GM18867 (cell line): Measurements from ENCODE around the gene ERVV-1.
"Not testable (repeated sequence)": the region's sequence is repeated elsewhere in the genome, so short reads cannot be mapped to it uniquely, and the experiment has no call there.

Source experiments
- ATAC-seq: cut with Tn5 transposase; IDR thresholded peaks from one replicate; pipeline ENCODE4 v1.9.1; 2021; ENCODE audit warnings: mild to moderate bottlenecking, moderate library complexity; ENCODE audit not compliant: unreplicated experiment

ERVV-1 gene

GRCh38 chr19:53015730-53016129 lies 2.0 kb downstream of the ERVV-1 start:
- ATAC-seq, result no peak

- no peak for ATAC-seq
Measured at GRCh38 chr19:53019684-53020083, 6.0 kb downstream of the ERVV-1 start.

GRCh38 chr19:53028306-53028705 lies 14.6 kb downstream of the ERVV-1 start:
- ATAC-seq, result not testable (repeated sequence)

GRCh38 chr19:53034054-53034453 lies 20.3 kb downstream of the ERVV-1 start:
- no peak for ATAC-seq

GRCh38 chr19:53034948-53035675 lies 21.4 kb downstream of the ERVV-1 start:
- no peak for ATAC-seq

GRCh38 chr19:53037101-53038097 lies 23.7 kb downstream of the ERVV-1 start:
- ATAC-seq, result no peak

GRCh38 chr19:53041366-53041765 lies 27.6 kb downstream of the ERVV-1 start:
- no peak for ATAC-seq

- no peak for ATAC-seq
Measured at GRCh38 chr19:53045536-53045935, 31.8 kb downstream of the ERVV-1 start.

GRCh38 chr19:53047379-53047778 lies 33.7 kb downstream of the ERVV-1 start:
- no peak for ATAC-seq

GRCh38 chr19:53055117-53055516 lies 41.4 kb downstream of the ERVV-1 start:
- no peak for ATAC-seq

GRCh38 chr19:53057904-53058580 lies 44.3 kb downstream of the ERVV-1 start:
- no peak for ATAC-seq
